Erythroblast (primary cell): Measurements from ENCODE around the gene KIDINS220.

Experiments used
- GATA1 ChIP-seq: IDR thresholded peaks from 2 replicates; pipeline ENCODE4 v1.6.1; 2011; ENCODE audit warnings: low read depth, mild to moderate bottlenecking, control low read depth, low read length, moderate library complexity
- POLR2A ChIP-seq: IDR thresholded peaks from 2 replicates; pipeline ENCODE4 v1.6.1; 2011; ENCODE audit warnings: mild to moderate bottlenecking, low read length

DNA sequence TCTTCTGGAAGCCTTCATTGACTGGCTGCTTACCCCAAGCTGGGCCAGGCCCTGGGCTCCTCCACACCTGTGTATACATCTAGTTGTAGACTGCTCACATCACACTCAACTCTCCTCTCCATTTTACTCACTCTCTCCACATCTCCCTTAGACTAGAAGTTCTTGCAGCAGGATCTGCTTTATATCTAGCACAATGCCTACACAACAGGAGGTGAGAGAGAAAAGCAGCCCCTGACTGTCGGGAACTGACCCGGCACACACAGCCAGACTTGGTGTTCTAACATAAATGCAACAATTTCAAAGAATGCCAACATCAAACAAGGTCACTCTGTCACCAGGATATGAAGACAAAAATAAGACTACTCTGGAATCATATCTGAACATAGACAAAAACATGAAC, 5.9 kb downstream of the KIDINS220 start:
- TF ChIP-seq POLR2A (no peak), GATA1 (no peak)
